T-cell (primary cell): Measurements from ENCODE around the gene GRAMD1A. TPM values are rescaled to one million over a fixed set of nuclear protein-coding genes. Genes with fewer than 3 reads are reported as not detected.

Source experiments
- ATAC-seq, 4 experiments: fragments of 200-7000 bp in 3 of 4; fragments of 150-1000 bp in 1 of 4; cut with Tn5 transposase; replicated peaks in 1 of 4; 1 replicate in 3 of 4; 2 replicates in 1 of 4; pipeline ENCODE4 v1.10.0; 2021; ENCODE audit warnings: moderate library complexity in 3 of 4, mild to moderate bottlenecking in 2 of 4, moderate number of reproducible peaks in 1 of 4
- CTCF ChIA-PET, 2 donors: fragments of 300-600 bp; sonication (Branson Sonifier 250); formaldehyde crosslinking; loops; one replicate each; lab custom pipeline; 2022; ENCODE audit warnings: antibody characterized with exemption in 2 of 2; lab: Charles Lee
- POLR2A ChIA-PET, 2 donors: fragments of 300-600 bp; sonication (Branson Sonifier 250); formaldehyde crosslinking; loops; one replicate each; lab custom pipeline; 2022; ENCODE audit warnings: antibody characterized with exemption in 2 of 2; lab: Charles Lee
- DNase-seq, 35 experiments: peaks; one replicate each; pipeline versions ENCODE4 v3.0.0 to v3.0.0-alpha.2; 2013 to 2023
- H3K27ac ChIP-seq: one replicate; pipeline ENCODE4 v1.5.1; 2013; ENCODE audit warnings: low read length
- H3K27me3 ChIP-seq, 2 experiments: replicated peaks in 1 of 2; 1 replicate in 1 of 2; 2 replicates in 1 of 2; pipeline versions ENCODE4 v1.6.1 to v1.7.0; 2013; ENCODE audit warnings: low read length in 1 of 2, mixed read lengths in 1 of 2; ENCODE audit not compliant: control insufficient read depth in 2 of 2, insufficient read depth in 2 of 2; ENCODE audit errors: extremely low read depth in 1 of 2
- H3K36me3 ChIP-seq, 2 donors: 1 replicate in 1 of 2; 2 replicates in 1 of 2; pipeline versions ENCODE4 v1.6.1 to v1.7.0; 2013; ENCODE audit warnings: low read length in 1 of 2; ENCODE audit not compliant: control insufficient read depth in 2 of 2, insufficient read depth in 1 of 2; ENCODE audit errors: extremely low read depth in 1 of 2
- H3K4me1 ChIP-seq, 2 experiments: 1 replicate in 1 of 2; 2 replicates in 1 of 2; pipeline versions ENCODE4 v1.6.1 to v1.7.0; 2013; ENCODE audit warnings: low read length in 2 of 2, mixed read lengths in 1 of 2; ENCODE audit not compliant: insufficient read depth in 2 of 2, control insufficient read depth in 1 of 2; ENCODE audit errors: extremely low read depth in 1 of 2
- H3K4me3 ChIP-seq, 2 donors: 1 replicate in 1 of 2; 2 replicates in 1 of 2; pipeline versions ENCODE4 v1.5.1 to v1.7.0; 2013; ENCODE audit warnings: mild to moderate bottlenecking in 2 of 2, low read length in 1 of 2, moderate library complexity in 1 of 2; ENCODE audit not compliant: control insufficient read depth in 1 of 2; ENCODE audit errors: extremely low read depth in 1 of 2
- H3K9me3 ChIP-seq: 2 replicates; pipeline ENCODE4 v1.7.0; 2013
- H3K27ac Mint-ChIP-seq, 2 donors: one replicate each; pipeline ENCODE4 v1.8.0; 2020 to 2021; ENCODE audit warnings: mild to moderate bottlenecking in 2 of 2, mixed read lengths in 2 of 2
- H3K27me3 Mint-ChIP-seq, 2 donors: one replicate each; pipeline ENCODE4 v1.8.0; 2021 to 2022; ENCODE audit warnings: mixed read lengths in 2 of 2
- H3K36me3 Mint-ChIP-seq: one replicate; pipeline ENCODE4 v1.8.0; 2021; ENCODE audit warnings: mixed read lengths
- H3K4me1 Mint-ChIP-seq, 3 donors: one replicate each; pipeline ENCODE4 v1.8.0; 2020 to 2022; ENCODE audit warnings: mixed read lengths in 3 of 3, mild to moderate bottlenecking in 1 of 3
- H3K4me3 Mint-ChIP-seq, 3 donors: one replicate each; pipeline ENCODE4 v1.8.0; 2020 to 2022; ENCODE audit warnings: mild to moderate bottlenecking in 3 of 3, mixed read lengths in 3 of 3, moderate library complexity in 3 of 3
- H3K9me3 Mint-ChIP-seq, 3 donors: one replicate each; pipeline ENCODE4 v1.8.0; 2020 to 2022; ENCODE audit warnings: mixed read lengths in 3 of 3
- WGBS: methylation state at CpG from one replicate; pipeline ENCODE4 v1.1.5; 2013; ENCODE audit warnings: missing lambda C conversion rate; ENCODE audit not compliant: insufficient coverage; 5-methylcytosine and 5-hydroxymethylcytosine counted together
- total RNA-seq, 35 experiments: library from RNA in 6 of 35; stranded (reverse) in 6 of 35; fragments of 120-200 nt in 1 of 35; gene quantifications; one replicate each; pipeline versions ENCODE4 v1.2.1 to v1.2.4 and lab custom pipeline; 2013 to 2026

Gene GRAMD1A
- total RNA-seq, 5 donors from 2014 or later (not counting 1 experiment from before 2014, with no cell fraction given) = 189 to 318 (median 227) TPM

GRCh38 chr19:35018379-35018778, 18.3 kb downstream of the GRAMD1A start:
- Histone ChIP-seq H3K27ac (peak overlapping the region; percentile 41), H3K36me3 (peaks cover 23 to 82% of the 10 kb centered on the region in 2 donors), H3K9me3 (no peaks in the 10 kb centered on the region), H3K27me3 (no peaks in the 10 kb centered on the region), H3K4me1 (peaks cover 12 to 38% of the 10 kb centered on the region in 2 experiments), H3K4me3 (no peak overlapping the region)
- ChIA-PET CTCF (no interaction called here), POLR2A (no interaction called here)
- H3K27ac Mint-ChIP-seq = peak overlapping the region; percentile 65 to 79
- no peak overlapping the region for H3K4me3 Mint-ChIP-seq
- ATAC-seq (no peak), DNase-seq (no peak)
- no peaks in the 10 kb centered on the region for H3K27me3 Mint-ChIP-seq
- no peaks in the 10 kb centered on the region for H3K9me3 Mint-ChIP-seq
- peaks cover 39 to 46% (median 43%) of the 10 kb centered on the region in 3 donors for H3K4me1 Mint-ChIP-seq
- 100% methylated on average over 1 of the region's 4 CpGs for WGBS
- H3K36me3 Mint-ChIP-seq = peaks cover 55% of the 10 kb centered on the region

GRCh38 chr19:35019144-35019543, 19.0 kb downstream of the GRAMD1A start:
- Mint-ChIP-seq H3K27ac (peak overlapping the region in 1 of 2 donors; percentile 79), H3K27me3 (no peaks in the 10 kb centered on the region), H3K36me3 (peaks cover 59% of the 10 kb centered on the region), H3K9me3 (no peaks in the 10 kb centered on the region), H3K4me3 (no peak overlapping the region), H3K4me1 (peaks cover 31 to 38% (median 35%) of the 10 kb centered on the region in 3 donors)
- Histone ChIP-seq H3K4me3 (no peak overlapping the region), H3K9me3 (no peaks in the 10 kb centered on the region), H3K27ac (peak overlapping the region; percentile 41), H3K36me3 (peaks cover 23 to 89% of the 10 kb centered on the region in 2 donors), H3K4me1 (peaks cover 4 to 30% of the 10 kb centered on the region in 2 experiments), H3K27me3 (no peaks in the 10 kb centered on the region)
- no peak for DNase-seq
- POLR2A ChIA-PET = no interaction called here
- ATAC-seq = no peak
- CTCF ChIA-PET = no interaction called here
- 100% methylated on average over 15 of the region's 22 CpGs for WGBS

GRCh38 chr19:35021016-35021415, 20.9 kb downstream of the GRAMD1A start:
- CTCF ChIA-PET = no interaction called here
- POLR2A ChIA-PET = no interaction called here
- H3K36me3 Mint-ChIP-seq = peaks cover 47% of the 10 kb centered on the region

GRCh38 chr19:35021596-35021995, 21.5 kb downstream of the GRAMD1A start:
- Mint-ChIP-seq H3K27me3 (no peaks in the 10 kb centered on the region), H3K4me1 (peaks cover 11 to 20% (median 15%) of the 10 kb centered on the region in 3 donors), H3K36me3 (peaks cover 47% of the 10 kb centered on the region), H3K9me3 (no peaks in the 10 kb centered on the region), H3K4me3 (no peak overlapping the region), H3K27ac (no peak overlapping the region)
- CTCF ChIA-PET = interaction anchor here in 1 of 2 donors (0.5 to 0.6 kb wide), 2 partner anchors 17 to 618 kb away, joined by 3 to 5 read pairs; no protein-coding TSS in a partner anchor
- Histone ChIP-seq H3K27me3 (no peaks in the 10 kb centered on the region), H3K27ac (no peak overlapping the region), H3K4me1 (peaks cover 0 to 9% of the 10 kb centered on the region in 2 experiments), H3K4me3 (no peak overlapping the region), H3K9me3 (no peaks in the 10 kb centered on the region), H3K36me3 (peaks cover 27 to 96% of the 10 kb centered on the region in 2 donors)
- DNase-seq (no peak), ATAC-seq (no peak)
- WGBS = 97% methylated on average over 23 of the region's 25 CpGs
- POLR2A ChIA-PET = no interaction called here

More at GRCh38 chr19:35021016-35021415, 20.9 kb downstream of the GRAMD1A start:
- peaks cover 13 to 20% (median 17%) of the 10 kb centered on the region in 3 donors for H3K4me1 Mint-ChIP-seq
- DNase-seq (no peak), ATAC-seq (no peak)
- no peaks in the 10 kb centered on the region for H3K27me3 Mint-ChIP-seq
- no peaks in the 10 kb centered on the region for H3K9me3 Mint-ChIP-seq
- WGBS = 97% methylated on average over 9 of the region's 10 CpGs
- no peak overlapping the region for H3K4me3 ChIP-seq
- H3K4me3 Mint-ChIP-seq = no peak overlapping the region
- no peaks in the 10 kb centered on the region for H3K9me3 ChIP-seq
- no peaks in the 10 kb centered on the region for H3K27me3 ChIP-seq
- no peak overlapping the region for H3K27ac ChIP-seq
- H3K4me1 ChIP-seq = peaks cover 0 to 12% of the 10 kb centered on the region in 2 experiments
- peaks cover 23 to 98% of the 10 kb centered on the region in 2 donors for H3K36me3 ChIP-seq
- H3K27ac Mint-ChIP-seq = peak overlapping the region; percentile 74 to 75

GRCh38 chr19:35022460-35022859, 22.3 kb downstream of the GRAMD1A start:
- POLR2A ChIA-PET = no interaction called here
- no peak overlapping the region for H3K4me3 Mint-ChIP-seq

GRCh38 chr19:35023428-35023827, 23.3 kb downstream of the GRAMD1A start:
- Mint-ChIP-seq H3K4me3 (no peak overlapping the region), H3K36me3 (peaks cover 43% of the 10 kb centered on the region), H3K27me3 (no peaks in the 10 kb centered on the region), H3K27ac (no peak overlapping the region), H3K4me1 (peaks cover 4 to 16% (median 10%) of the 10 kb centered on the region in 3 donors), H3K9me3 (no peaks in the 10 kb centered on the region)
- Histone ChIP-seq H3K27me3 (no peaks in the 10 kb centered on the region), H3K36me3 (peaks cover 27 to 86% of the 10 kb centered on the region in 2 donors), H3K4me1 (no peaks in the 10 kb centered on the region), H3K27ac (no peak overlapping the region), H3K4me3 (no peak overlapping the region), H3K9me3 (no peaks in the 10 kb centered on the region)
- ATAC-seq (no peak), DNase-seq (no peak)
- POLR2A ChIA-PET = no interaction called here
- 94% methylated on average over 19 of the region's 19 CpGs for WGBS
- CTCF ChIA-PET = no interaction called here

More at GRCh38 chr19:35022460-35022859, 22.3 kb downstream of the GRAMD1A start:
- CTCF ChIA-PET = interaction anchor here in 1 of 2 donors (0.6 kb wide), 1 partner anchor 218 kb away, joined by 3 read pairs; no protein-coding TSS in a partner anchor
- Histone ChIP-seq H3K36me3 (peaks cover 26 to 93% of the 10 kb centered on the region in 2 donors), H3K9me3 (no peaks in the 10 kb centered on the region), H3K4me3 (no peak overlapping the region), H3K27me3 (no peaks in the 10 kb centered on the region), H3K4me1 (peaks cover 0 to 1% of the 10 kb centered on the region in 2 experiments), H3K27ac (no peak overlapping the region)
- no peaks in the 10 kb centered on the region for H3K27me3 Mint-ChIP-seq
- peaks cover 48% of the 10 kb centered on the region for H3K36me3 Mint-ChIP-seq
- peaks cover 7 to 20% (median 12%) of the 10 kb centered on the region in 3 donors for H3K4me1 Mint-ChIP-seq
- no peak overlapping the region for H3K27ac Mint-ChIP-seq
- ATAC-seq = no peak
- no peak for DNase-seq
- H3K9me3 Mint-ChIP-seq = no peaks in the 10 kb centered on the region
- WGBS = 95% methylated on average over 7 of the region's 14 CpGs
